Activated CD4-positive, alpha-beta memory T cell treated with anti-CD3 and anti-CD28 coated beads for 36 hours (primary cell): Measurements from ENCODE around the gene ETFA. TPM values are rescaled to one million over a fixed set of nuclear protein-coding genes. Genes with fewer than 3 reads are reported as not detected.

Experiments used
- CTCF ChIA-PET: fragments of 350-600 bp; sonication (Branson Sonifier 250); formaldehyde crosslinking; loops from one replicate; lab custom pipeline; 2021; ENCODE audit warnings: antibody characterized with exemption, inconsistent platforms; lab: Charles Lee
- POLR2A ChIA-PET: fragments of 350-600 bp; sonication (Branson Sonifier 250); formaldehyde crosslinking; loops from one replicate; lab custom pipeline; 2021; ENCODE audit warnings: antibody characterized with exemption; lab: Charles Lee
- DNase-seq: peaks from one replicate; pipeline ENCODE4 v3.0.0-alpha.2; 2020
- H3K27ac Mint-ChIP-seq: one replicate; pipeline ENCODE4 v1.8.0; 2021; ENCODE audit warnings: mixed read lengths
- H3K27me3 Mint-ChIP-seq: one replicate; pipeline ENCODE4 v1.8.0; 2021; ENCODE audit warnings: mixed read lengths
- H3K36me3 Mint-ChIP-seq: one replicate; pipeline ENCODE4 v1.8.0; 2021; ENCODE audit warnings: mixed read lengths
- H3K4me1 Mint-ChIP-seq: one replicate; pipeline ENCODE4 v1.8.0; 2021; ENCODE audit warnings: low read depth, mixed read lengths
- H3K4me3 Mint-ChIP-seq: one replicate; pipeline ENCODE4 v1.8.0; 2021; ENCODE audit warnings: mild to moderate bottlenecking, mixed read lengths
- H3K9me3 Mint-ChIP-seq: one replicate; pipeline ENCODE4 v1.8.0; 2021; ENCODE audit warnings: mixed read lengths
- intact Hi-C: fragments of 100-400 bp; cut with micrococcal nuclease; formaldehyde crosslinking; loops from one replicate; pipeline ENCODE4 v1.15.1; 2023
- total RNA-seq, 2 experiments: library from RNA; stranded (reverse); gene quantifications; one replicate each; pipeline ENCODE4 v1.2.3, GENCODE V29; 2021

The ETFA gene
- total RNA-seq, 2 experiments from 2014 or later, result 169 to 173 TPM

DNA sequence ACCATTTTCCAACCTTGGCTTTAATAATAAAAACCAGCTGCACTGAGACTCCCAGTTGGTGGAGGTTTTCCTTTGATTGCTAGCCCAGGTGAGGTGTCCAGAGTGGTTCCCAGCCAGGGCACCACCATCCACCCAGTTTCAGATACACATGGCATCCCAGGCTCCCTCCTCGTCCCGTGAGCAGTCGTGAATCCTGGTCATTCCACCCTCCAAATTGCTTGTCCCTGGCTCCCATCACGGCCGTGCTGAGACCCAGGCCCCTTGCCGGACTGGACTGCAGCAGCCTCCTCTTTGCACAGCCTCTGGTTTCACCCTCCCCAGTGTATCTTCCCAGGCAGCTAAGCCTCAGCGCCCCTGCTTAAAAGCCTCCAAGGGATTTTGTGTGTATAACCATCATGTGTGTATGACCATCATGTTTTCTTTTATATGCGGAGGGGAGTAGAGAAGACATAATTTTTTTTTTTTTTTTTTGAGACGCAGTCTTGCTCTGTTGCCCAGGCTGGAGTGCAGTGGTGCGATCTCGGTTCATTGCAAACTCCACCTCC lies 106.3 kb downstream of the ETFA start:
- Mint-ChIP-seq H3K36me3 (peaks cover 5% of the 10 kb centered on the region), H3K9me3 (no peaks in the 10 kb centered on the region), H3K4me3 (no peak overlapping the region), H3K27ac (no peak overlapping the region), H3K4me1 (no peaks in the 10 kb centered on the region), H3K27me3 (no peaks in the 10 kb centered on the region)
- ChIA-PET POLR2A (no interaction called here), CTCF (no interaction called here)
- intact Hi-C loops, result no loop called here
- DNase-seq, result no peak

DNA sequence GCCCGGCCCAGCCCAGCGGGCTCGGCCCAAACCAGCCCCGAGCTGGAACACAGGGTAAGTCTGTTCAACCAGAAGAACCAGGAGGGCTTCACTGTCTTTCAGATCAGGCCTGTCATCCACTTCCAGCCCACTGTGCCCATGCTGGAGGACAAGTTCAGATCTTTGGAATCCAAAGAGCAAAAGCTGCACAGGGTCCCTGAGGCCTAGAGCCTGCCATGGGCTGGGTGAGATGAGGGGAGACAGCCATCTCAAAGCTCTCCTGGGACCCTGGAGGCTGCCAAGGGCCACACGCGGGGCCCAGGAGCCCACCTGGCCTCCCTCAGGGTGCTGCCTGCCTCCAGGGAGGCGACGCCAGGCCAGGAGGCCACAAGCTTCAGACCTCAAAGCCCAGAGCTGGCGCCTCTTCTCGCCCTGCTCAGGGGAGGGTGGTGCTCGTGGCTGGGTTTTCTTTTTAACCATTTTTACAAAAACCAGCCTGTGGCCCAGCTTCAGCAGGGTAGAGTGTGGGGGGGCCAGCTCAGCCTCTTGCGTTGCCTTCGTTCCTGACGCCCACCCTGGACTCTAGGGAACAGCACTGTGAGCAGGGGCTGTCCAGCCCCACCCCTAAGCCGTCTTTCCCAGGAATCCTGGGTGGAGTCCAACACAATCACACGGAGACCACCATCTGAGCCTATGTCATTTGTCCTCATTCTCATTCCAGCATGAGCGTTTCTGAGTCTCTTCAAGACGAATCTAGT lies 107.0 kb downstream of the ETFA start:
- Mint-ChIP-seq H3K27ac (no peak overlapping the region), H3K9me3 (no peaks in the 10 kb centered on the region), H3K4me1 (no peaks in the 10 kb centered on the region), H3K27me3 (no peaks in the 10 kb centered on the region), H3K36me3 (peaks cover 5% of the 10 kb centered on the region), H3K4me3 (no peak overlapping the region)
- ChIA-PET CTCF (no interaction called here), POLR2A (no interaction called here)
- no peak for DNase-seq
- intact Hi-C loops, result no loop called here

DNA sequence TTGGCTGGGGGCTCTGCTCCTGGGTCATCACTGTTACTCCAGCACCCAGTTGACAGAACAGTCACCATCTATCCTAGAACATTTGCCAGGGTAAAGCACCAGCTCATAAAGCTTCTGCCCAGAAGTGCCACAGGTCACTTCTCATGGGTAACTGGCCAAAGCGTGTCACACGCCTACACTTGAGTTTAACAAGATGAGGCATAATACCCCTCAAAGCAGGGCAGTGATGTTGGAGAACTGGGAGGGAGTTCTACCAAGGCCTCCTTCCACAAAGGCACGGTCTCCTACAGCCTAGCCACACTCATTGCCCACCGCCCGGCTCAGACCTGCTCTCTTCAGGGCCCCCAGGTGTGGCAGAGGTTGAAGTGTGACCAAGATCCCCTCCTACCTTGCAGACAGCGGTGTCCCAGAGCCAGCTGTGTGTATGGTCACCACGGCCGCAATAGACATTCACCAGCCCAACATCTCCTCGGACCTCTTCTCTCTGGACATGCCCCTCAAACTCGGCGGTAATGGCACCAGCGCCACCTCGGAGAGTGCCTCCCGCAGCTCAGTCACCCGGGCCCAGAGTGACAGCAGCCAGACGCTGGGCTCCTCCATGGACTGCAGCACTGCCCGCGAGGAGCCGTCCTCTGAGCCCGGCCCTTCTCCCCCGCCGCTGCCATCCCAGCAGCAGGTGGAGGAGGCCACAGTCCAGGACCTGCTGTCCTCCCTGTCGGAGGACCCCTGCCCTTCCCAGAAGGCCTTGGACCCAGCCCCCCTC lies 107.7 kb downstream of the ETFA start:
- peaks cover 5% of the 10 kb centered on the region for H3K36me3 Mint-ChIP-seq
- no peaks in the 10 kb centered on the region for H3K4me1 Mint-ChIP-seq
- H3K27ac Mint-ChIP-seq, result no peak overlapping the region
- H3K4me3 Mint-ChIP-seq, result no peak overlapping the region
- intact Hi-C loops, result no loop called here
- no peaks in the 10 kb centered on the region for H3K27me3 Mint-ChIP-seq
- no peak for DNase-seq
- ChIA-PET POLR2A (no interaction called here), CTCF (no interaction called here)
- no peaks in the 10 kb centered on the region for H3K9me3 Mint-ChIP-seq

DNA sequence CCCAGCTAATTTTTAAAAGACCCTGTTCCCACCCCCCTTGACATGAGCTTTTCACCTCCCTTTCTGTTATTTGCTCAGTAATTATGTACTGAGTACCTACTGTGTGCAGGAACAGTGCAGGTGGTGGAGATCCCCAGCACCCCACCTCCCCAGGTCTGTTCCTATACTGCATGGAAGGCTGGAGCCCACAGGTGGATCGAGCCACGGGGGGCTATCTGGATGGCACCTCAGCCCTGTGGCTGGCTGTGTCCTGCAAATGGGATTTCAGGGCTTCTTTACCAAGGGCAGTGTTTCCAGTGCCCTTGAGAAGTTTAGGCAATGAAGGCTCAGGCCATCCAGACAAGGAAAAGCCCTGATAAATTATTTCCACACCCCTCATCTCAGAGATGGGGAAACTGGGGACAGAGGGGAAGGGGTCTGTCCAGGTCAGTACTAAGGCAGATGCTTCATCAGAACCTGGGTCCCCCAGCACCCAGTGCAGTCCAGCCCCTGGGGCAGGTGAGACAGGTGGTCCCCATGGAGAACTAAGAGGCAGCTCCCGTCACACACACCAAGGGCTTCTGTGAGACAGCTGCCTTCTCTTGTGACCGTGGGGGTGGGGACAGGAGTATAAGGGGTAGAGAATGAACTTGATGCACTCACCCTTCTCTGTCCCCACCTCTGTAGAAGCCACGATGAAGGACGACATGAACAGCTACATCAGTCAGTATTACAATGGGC lies 109.6 kb downstream of the ETFA start:
- H3K4me3 Mint-ChIP-seq, result no peak overlapping the region
- ChIA-PET POLR2A (no interaction called here), CTCF (no interaction called here)
- no peaks in the 10 kb centered on the region for H3K4me1 Mint-ChIP-seq
- H3K9me3 Mint-ChIP-seq, result no peaks in the 10 kb centered on the region
- H3K27me3 Mint-ChIP-seq, result no peaks in the 10 kb centered on the region
- H3K36me3 Mint-ChIP-seq, result no peaks in the 10 kb centered on the region
- no peak overlapping the region for H3K27ac Mint-ChIP-seq
- no peak for DNase-seq
- intact Hi-C loops, result no loop called here

DNA sequence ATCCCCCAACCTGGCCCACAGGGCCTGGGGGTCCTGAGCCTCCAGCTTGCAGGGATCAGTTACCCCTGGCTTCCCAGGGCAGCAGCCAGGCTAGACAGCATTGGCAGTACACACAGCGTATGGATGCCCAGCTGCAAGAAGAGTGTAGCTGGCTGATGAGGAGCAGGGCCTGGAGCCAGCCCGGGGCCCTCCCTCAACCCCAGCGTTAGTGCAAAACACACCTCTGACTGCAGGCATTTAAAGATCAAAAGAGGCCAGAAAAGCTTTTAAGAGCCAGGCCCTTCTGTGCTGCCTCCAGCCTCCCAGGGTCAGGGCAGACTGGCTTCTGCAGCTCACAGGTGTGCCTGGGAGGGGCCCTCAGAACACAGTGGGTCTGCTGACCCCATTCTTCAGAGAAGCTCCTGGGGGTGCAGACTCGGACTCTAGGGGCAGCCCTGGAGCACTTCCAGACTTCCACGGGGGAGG lies 110.6 kb downstream of the ETFA start:
- intact Hi-C loops, result no loop called here

DNA sequence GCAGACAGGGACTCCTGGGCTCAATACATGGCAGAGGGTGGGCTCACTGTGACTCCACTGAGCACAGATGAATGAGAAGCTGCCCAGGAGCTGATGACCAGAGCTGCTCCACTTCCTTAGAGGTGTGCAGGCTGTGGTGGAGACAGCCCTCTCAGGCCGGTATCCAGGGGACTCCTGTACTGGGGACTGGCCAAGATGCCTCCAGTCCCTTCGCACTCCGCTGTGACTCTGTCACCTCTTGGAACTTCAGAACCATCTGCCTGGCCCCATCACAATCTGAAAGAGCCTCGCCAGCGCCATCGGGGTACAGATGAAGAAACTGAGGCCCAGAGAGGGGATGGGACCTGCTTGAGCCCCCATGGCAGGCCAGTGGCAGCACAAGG lies 111.2 kb downstream of the ETFA start:
- POLR2A ChIA-PET, result no interaction called here
- H3K9me3 Mint-ChIP-seq, result no peaks in the 10 kb centered on the region
- no peaks in the 10 kb centered on the region for H3K27me3 Mint-ChIP-seq
- DNase-seq, result no peak
- no peak overlapping the region for H3K27ac Mint-ChIP-seq
- H3K36me3 Mint-ChIP-seq, result no peaks in the 10 kb centered on the region
- intact Hi-C loops, result no loop called here
- H3K4me1 Mint-ChIP-seq, result no peaks in the 10 kb centered on the region
- CTCF ChIA-PET, result no interaction called here
- H3K4me3 Mint-ChIP-seq, result no peak overlapping the region

More for the DNA sequence above, 110.6 kb downstream of the ETFA start:
- H3K27ac Mint-ChIP-seq, result no peak overlapping the region
- ChIA-PET CTCF (no interaction called here), POLR2A (no interaction called here)
- H3K4me3 Mint-ChIP-seq, result no peak overlapping the region
- no peaks in the 10 kb centered on the region for H3K9me3 Mint-ChIP-seq
- no peaks in the 10 kb centered on the region for H3K36me3 Mint-ChIP-seq
- H3K4me1 Mint-ChIP-seq, result no peaks in the 10 kb centered on the region
- no peaks in the 10 kb centered on the region for H3K27me3 Mint-ChIP-seq
- no peak for DNase-seq

DNA sequence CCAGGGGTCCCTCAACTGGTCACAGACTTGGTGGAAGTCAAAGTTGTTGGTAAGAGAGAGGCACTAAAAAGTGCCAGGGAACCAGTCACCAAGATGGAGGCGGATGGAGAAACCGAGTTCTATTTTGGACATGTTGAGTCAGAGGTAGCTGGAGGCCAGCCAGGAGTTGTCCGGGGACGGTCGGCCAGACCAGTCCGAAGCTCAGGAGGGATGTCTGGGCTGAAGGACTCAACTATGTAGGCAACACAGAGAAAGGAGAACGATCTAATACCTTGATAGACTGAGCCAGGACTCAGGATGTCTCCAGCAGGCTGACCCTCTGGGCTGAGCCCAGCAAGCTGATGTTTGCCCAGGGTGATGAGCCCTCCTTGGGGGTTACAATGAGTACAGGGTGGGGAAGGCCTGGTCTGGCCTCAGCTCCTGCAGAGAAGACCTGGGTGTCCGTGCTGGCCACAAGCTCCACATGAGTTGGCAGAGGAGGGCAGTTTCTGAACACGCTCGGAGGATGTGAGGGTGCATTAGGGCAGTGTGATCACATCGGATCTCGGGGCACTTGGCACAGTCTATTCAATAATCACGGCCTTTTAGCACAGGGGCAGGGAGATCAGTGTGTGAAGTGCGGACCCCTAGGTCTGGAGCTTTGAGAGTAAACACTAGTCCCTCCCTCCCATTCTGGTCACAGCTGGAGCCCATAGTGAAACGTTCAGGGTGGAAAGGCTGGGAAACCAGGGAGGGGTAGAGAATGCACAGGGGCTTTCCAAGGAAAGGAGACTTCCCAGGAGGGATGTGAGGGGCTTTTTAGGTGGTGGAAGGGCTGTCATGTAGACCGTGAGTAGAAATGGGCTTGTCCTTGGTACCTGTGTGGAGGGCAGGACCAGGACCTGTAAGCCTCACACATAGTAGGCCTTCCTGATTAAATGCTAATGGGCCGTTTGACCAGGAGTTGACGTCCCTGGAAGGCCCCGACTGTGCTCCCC lies 111.9 kb downstream of the ETFA start:
- Mint-ChIP-seq H3K4me3 (no peak overlapping the region), H3K27ac (no peak overlapping the region), H3K36me3 (no peaks in the 10 kb centered on the region), H3K4me1 (no peaks in the 10 kb centered on the region), H3K9me3 (no peaks in the 10 kb centered on the region), H3K27me3 (no peaks in the 10 kb centered on the region)
- ChIA-PET CTCF (no interaction called here), POLR2A (no interaction called here)
- no peak for DNase-seq
- intact Hi-C loops, result no loop called here

DNA sequence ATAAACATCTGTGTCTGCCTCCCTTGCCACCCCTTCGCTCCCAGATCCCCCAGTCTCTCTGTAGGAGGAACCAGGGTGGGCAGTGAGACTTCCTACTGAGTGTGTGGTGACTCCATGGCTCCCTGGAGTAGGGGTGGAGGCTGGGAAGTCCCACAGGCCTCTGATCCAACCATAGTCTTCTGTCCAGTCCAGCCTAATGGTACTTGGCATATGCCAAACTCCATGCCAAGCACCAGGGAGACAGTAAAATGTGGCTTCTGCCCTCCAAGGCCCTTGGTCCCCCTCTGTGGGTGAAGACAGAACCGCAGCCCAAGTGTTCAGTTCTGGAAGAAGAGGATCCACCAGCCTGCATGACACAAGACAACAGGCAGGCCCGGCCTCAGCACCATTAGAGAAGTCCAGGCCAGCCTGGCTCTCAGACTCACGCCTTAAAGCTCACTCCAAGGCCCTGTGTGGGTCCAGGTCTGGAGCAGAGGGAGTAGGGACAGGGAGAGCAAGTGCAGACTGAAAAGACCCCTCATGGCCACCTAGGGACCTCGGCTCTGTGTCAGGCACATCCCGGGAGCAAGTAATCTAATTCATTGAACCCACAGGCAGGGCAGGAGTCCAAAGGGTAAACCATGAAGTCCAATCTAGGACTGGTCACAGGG lies 112.7 kb downstream of the ETFA start:
- DNase-seq, result no peak
- Mint-ChIP-seq H3K36me3 (no peaks in the 10 kb centered on the region), H3K27ac (no peak overlapping the region), H3K4me1 (no peaks in the 10 kb centered on the region), H3K9me3 (no peaks in the 10 kb centered on the region), H3K27me3 (no peaks in the 10 kb centered on the region), H3K4me3 (no peak overlapping the region)
- POLR2A ChIA-PET, result no interaction called here
- CTCF ChIA-PET, result no interaction called here
- intact Hi-C loops, result no loop called here

DNA sequence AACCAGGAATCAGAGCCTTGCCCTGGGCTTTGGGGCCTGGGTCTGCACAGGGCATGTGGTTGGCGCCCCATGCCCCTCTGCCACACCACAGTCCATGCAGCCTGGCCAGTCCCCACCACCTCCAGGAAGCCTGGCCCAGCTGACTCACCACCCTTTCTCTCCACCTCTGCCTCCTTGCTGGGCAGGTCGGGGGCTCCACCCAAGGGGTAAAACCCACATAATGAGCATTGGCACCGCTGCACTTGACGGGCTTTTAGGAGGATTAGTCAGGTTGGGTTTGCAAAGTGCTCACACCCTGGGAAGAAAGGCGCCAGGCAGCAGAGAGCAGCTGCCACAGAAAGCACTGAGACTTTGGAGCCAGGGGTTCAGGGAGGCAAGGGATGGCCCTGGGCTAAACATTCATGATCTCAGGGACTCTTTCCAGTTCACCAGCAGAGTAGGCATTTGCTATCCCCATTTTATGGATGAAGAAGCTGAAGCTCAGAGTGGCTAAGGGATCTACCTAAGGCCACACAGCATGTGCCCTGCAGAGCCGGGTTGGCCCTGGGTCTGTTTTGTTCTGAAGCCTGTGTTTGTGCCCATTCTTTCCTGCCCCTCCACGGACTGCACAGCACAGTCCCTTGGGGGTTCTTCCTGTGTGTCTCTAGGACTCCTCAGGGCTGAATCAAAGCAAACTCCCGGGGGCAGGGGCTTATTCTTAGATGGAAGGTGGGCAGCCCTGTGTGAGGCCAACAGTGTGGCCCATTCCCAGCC lies 113.4 kb downstream of the ETFA start:
- DNase-seq, result peak; percentile 22
- H3K36me3 Mint-ChIP-seq, result no peaks in the 10 kb centered on the region
- ChIA-PET POLR2A (no interaction called here), CTCF (interaction anchor here (0.7 to 0.9 kb wide), 2 partner anchors 31 to 58 kb away, joined by 3 read pairs; no protein-coding TSS in a partner anchor)
- no peaks in the 10 kb centered on the region for H3K9me3 Mint-ChIP-seq
- H3K4me3 Mint-ChIP-seq, result no peak overlapping the region
- intact Hi-C loops, result no loop called here
- no peaks in the 10 kb centered on the region for H3K27me3 Mint-ChIP-seq
- no peak overlapping the region for H3K27ac Mint-ChIP-seq
- H3K4me1 Mint-ChIP-seq, result no peaks in the 10 kb centered on the region

DNA sequence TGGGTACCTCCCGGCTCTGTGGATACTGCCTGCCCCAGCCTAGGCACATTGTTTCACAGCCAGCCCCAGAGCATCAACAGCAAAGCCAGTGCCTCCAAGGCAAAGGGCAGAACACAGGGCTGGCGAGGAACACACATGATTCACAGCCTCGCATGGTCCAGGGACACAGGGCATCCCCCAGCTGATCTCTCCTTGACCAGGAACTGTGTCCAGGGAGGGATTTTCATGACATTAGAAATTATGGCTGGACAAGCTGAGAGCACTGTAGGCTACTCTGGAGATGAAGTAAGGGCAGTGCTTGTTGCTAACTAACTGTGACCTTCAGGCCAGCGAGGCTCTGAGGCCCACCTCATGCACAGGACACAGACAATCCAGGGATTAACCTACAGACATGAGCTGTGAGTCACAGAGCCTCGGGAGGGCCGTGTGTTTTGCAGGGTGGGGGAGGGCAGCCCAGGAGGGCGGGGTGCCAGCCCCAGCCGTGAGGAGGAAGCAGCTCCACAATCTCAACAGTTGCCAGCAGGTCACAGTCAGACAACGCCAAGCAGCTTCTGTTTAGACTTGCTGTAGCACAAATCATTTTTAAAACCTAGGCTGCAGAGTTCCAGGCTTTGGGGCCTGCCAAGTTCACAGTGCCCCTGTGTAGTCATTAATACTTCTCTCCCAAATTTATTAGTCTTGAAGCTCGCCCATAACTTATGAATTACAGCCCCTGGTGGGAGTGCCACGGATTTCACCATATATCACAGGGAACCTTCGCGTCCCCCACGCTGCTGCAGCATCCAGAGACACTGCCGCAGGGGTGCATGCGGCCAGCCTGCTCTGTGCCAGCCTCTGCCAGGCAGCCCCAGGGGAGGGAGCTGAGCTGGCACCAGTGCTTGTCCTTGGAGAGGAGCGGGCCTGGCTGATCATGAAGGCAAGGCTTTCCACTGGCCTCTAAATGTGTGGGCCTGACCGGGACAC lies 114.7 kb downstream of the ETFA start:
- DNase-seq, result no peak
- intact Hi-C loops, result no loop called here
- ChIA-PET CTCF (interaction anchor here (0.9 to 1.1 kb wide), 2 partner anchors 57 to 90 kb away, joined by 3 read pairs; no protein-coding TSS in a partner anchor), POLR2A (no interaction called here)
- H3K9me3 Mint-ChIP-seq, result no peaks in the 10 kb centered on the region
- H3K4me3 Mint-ChIP-seq, result no peak overlapping the region
- H3K36me3 Mint-ChIP-seq, result no peaks in the 10 kb centered on the region
- H3K4me1 Mint-ChIP-seq, result no peaks in the 10 kb centered on the region
- H3K27me3 Mint-ChIP-seq, result no peaks in the 10 kb centered on the region
- no peak overlapping the region for H3K27ac Mint-ChIP-seq
